Gastrocnemius medialis (tissue), 4 donors: ENCODE data around the gene GAP43. TPM values are rescaled to one million over a fixed set of nuclear protein-coding genes. Genes with fewer than 3 reads are reported as not detected.

Experiments used
- ATAC-seq, 2 donors: fragments of 150-250 bp; one replicate each; pipeline ENCODE4 v1.9.1; 2016
- DNase-seq, 2 donors: peaks; one replicate each; pipeline ENCODE4 v3.0.0-alpha.2; 2019
- H3K27ac ChIP-seq, 4 donors: fragments of 200-600 bp; sonication (generic); 1 replicate in 1 of 4; 2 replicates in 3 of 4; pipeline ENCODE4 v1.5.1; 2016 to 2018; ENCODE audit warnings: mild to moderate bottlenecking in 2 of 4, moderate library complexity in 1 of 4
- H3K27me3 ChIP-seq, 3 donors: fragments of 200-600 bp; sonication (generic) in 2 of 3; 1 replicate in 1 of 3; 2 replicates in 2 of 3; pipeline versions ENCODE4 v1.5.1 to v1.6.0; 2016 to 2019; ENCODE audit warnings: mild to moderate bottlenecking in 1 of 3, moderate library complexity in 1 of 3
- H3K36me3 ChIP-seq, 2 donors: fragments of 200-600 bp; sonication (generic) in 1 of 2; one replicate each; pipeline ENCODE4 v1.5.1; 2017 to 2018
- H3K4me1 ChIP-seq, 2 donors: fragments of 200-600 bp; sonication (generic) in 1 of 2; one replicate each; pipeline ENCODE4 v1.5.1; 2016 to 2017; ENCODE audit warnings: mild to moderate bottlenecking in 2 of 2
- H3K4me3 ChIP-seq, 4 donors: fragments of 200-600 bp; sonication (generic) in 3 of 4; 1 replicate in 1 of 4; 2 replicates in 3 of 4; pipeline ENCODE4 v1.5.1; 2016 to 2019; ENCODE audit warnings: mild to moderate bottlenecking in 2 of 4
- H3K9me3 ChIP-seq, 3 donors: fragments of 200-600 bp; sonication (generic) in 2 of 3; 1 replicate in 1 of 3; 2 replicates in 2 of 3; pipeline ENCODE4 v1.5.1; 2016 to 2019
- CTCF ChIP-seq, 5 experiments: fragments of 450-650 bp in 3 of 5; fragments of 200-600 bp in 2 of 5; sonication (generic) in 2 of 5; IDR thresholded peaks in 4 of 5; conservative IDR thresholded peaks in 1 of 5; 1 replicate in 4 of 5; 2 replicates in 1 of 5; pipeline ENCODE4 v1.5.1; 2016 to 2019; ENCODE audit warnings: antibody characterized with exemption in 5 of 5, mild to moderate bottlenecking in 3 of 5, moderate library complexity in 3 of 5
- POLR2A ChIP-seq, 2 donors: fragments of 450-650 bp; IDR thresholded peaks; one replicate each; pipeline ENCODE4 v1.6.1; 2017; ENCODE audit warnings: antibody characterized with exemption in 2 of 2, mild to moderate bottlenecking in 2 of 2, moderate library complexity in 2 of 2
- in situ Hi-C, 4 donors: fragments of 200-750 bp; cut with MboI; loops; one replicate each; pipeline versions ENCODE4 v1.15.0 to v1.8.0; 2017; ENCODE audit warnings: low sequenced_read_pairs in 4 of 4
- intact Hi-C: fragments of 100-400 bp; cut with DNase I; formaldehyde crosslinking; loops from one replicate; pipeline ENCODE4 v1.15.1; 2023; ENCODE audit warnings: low total_unique reads
- total RNA-seq, 4 donors: library from RNA; depleted of rRNA; stranded (reverse); fragments of >200 nt; gene quantifications; one replicate each; pipeline versions ENCODE4 v1.1.0 to v1.2.3, GENCODE V29; 2016

GAP43 gene
- total RNA-seq, 4 donors from 2014 or later, result 0.20 TPM; not detected in 3

DNA sequence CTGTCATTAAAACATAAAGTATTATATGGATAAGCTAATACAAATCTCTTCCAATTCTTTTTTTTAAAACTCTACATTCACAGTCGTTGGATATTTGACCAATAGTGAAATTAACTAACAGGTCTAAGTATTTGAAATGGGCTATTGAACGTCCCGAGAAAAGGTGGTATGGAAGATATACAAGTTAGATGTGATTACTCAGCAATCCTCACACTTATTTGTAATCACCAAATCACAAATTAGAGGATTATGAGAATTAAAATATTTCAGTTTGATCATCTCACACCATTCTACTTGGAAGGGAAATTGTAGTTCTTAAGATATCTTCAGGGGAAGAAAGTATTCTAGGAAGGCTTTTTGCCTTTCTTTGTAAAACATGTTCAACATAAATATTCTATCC, 60.5 kb downstream of the GAP43 start:
- intact Hi-C loops, result no loop called here
- in situ Hi-C loops, result loop anchor here in 1 of 4 donors (25.0 kb wide), 1 partner anchor 846 kb away; no protein-coding TSS in a partner anchor
- H3K4me3 ChIP-seq, result no peak overlapping the region
- no peaks in the 10 kb centered on the region for H3K4me1 ChIP-seq
- TF ChIP-seq POLR2A (IDR thresholded peaks at IDR 0.05) (no peak), CTCF (IDR thresholded peaks at IDR 0.05 in 4 of 5, conservative IDR thresholded peaks at IDR 0.05 in 1 of 5) (no peak)
- H3K27me3 ChIP-seq, result no peaks in the 10 kb centered on the region
- H3K36me3 ChIP-seq, result no peaks in the 10 kb centered on the region
- no peak overlapping the region for H3K27ac ChIP-seq
- no peaks in the 10 kb centered on the region for H3K9me3 ChIP-seq
- no peak for DNase-seq
- no peak for ATAC-seq

GRCh38 chr3:115685097-115685496, 61.8 kb downstream of the GAP43 start:
- no peak overlapping the region for H3K4me3 ChIP-seq
- no peak overlapping the region for H3K27ac ChIP-seq
- no peak for TF ChIP-seq CTCF (IDR thresholded peaks at IDR 0.05 in 4 of 5, conservative IDR thresholded peaks at IDR 0.05 in 1 of 5)
- no peak for TF ChIP-seq POLR2A (IDR thresholded peaks at IDR 0.05)
- no peak for DNase-seq
- no peaks in the 10 kb centered on the region for H3K4me1 ChIP-seq
- H3K36me3 ChIP-seq, result no peaks in the 10 kb centered on the region
- H3K27me3 ChIP-seq, result no peaks in the 10 kb centered on the region
- H3K9me3 ChIP-seq, result no peaks in the 10 kb centered on the region
- in situ Hi-C loops (loop anchor here in 1 of 4 donors (25.0 kb wide), 1 partner anchor 848 kb away; no protein-coding TSS in a partner anchor), intact Hi-C loops (no loop called here)
- ATAC-seq, result no peak

- H3K4me1 ChIP-seq, result no peaks in the 10 kb centered on the region
- no peaks in the 10 kb centered on the region for H3K36me3 ChIP-seq
- in situ Hi-C loops, result loop anchor here in 1 of 4 donors (25.0 kb wide), 1 partner anchor 850 kb away; no protein-coding TSS in a partner anchor
- no peak for DNase-seq
- H3K27ac ChIP-seq, result no peak overlapping the region
- TF ChIP-seq POLR2A (IDR thresholded peaks at IDR 0.05), result no peak
- no peak for TF ChIP-seq CTCF (IDR thresholded peaks at IDR 0.05 in 4 of 5, conservative IDR thresholded peaks at IDR 0.05 in 1 of 5)
- no peak for ATAC-seq
- no peaks in the 10 kb centered on the region for H3K27me3 ChIP-seq
- H3K9me3 ChIP-seq, result no peaks in the 10 kb centered on the region
- no peak overlapping the region for H3K4me3 ChIP-seq
- intact Hi-C loops, result no loop called here
These were observed 64.4 kb downstream of the GAP43 start for GRCh38 chr3:115687721-115688120.

DNA sequence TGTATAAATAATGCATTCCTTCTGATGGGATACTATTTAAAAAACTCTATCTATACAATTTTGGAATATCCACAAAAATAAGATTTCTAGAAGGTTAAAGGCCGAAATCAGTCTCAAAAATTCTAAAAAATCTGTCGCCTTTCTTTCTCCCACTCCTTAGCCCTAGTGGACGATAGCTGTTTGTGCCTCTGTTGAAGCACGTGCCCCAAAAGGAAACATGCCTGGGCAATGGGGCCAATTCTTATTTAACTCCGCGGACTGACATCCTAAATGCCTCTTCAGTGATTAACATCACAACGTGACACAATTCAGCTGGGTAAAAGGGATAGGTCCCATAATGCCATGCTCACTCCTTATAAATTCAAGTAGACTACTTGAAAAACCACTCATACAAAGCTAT, 65.1 kb downstream of the GAP43 start:
- in situ Hi-C loops (loop anchor here in 1 of 4 donors (25.0 kb wide), 1 partner anchor 851 kb away; no protein-coding TSS in a partner anchor), intact Hi-C loops (no loop called here)
- H3K4me3 ChIP-seq, result no peak overlapping the region
- H3K27ac ChIP-seq, result no peak overlapping the region
- DNase-seq (no peak), ATAC-seq (no peak)
- H3K9me3 ChIP-seq, result no peaks in the 10 kb centered on the region
- H3K27me3 ChIP-seq, result no peaks in the 10 kb centered on the region
- TF ChIP-seq CTCF (IDR thresholded peaks at IDR 0.05 in 4 of 5, conservative IDR thresholded peaks at IDR 0.05 in 1 of 5), result no peak
- no peak for TF ChIP-seq POLR2A (IDR thresholded peaks at IDR 0.05)
- H3K36me3 ChIP-seq, result no peaks in the 10 kb centered on the region
- H3K4me1 ChIP-seq, result no peaks in the 10 kb centered on the region

GRCh38 chr3:115689928-115690327, 66.6 kb downstream of the GAP43 start:
- in situ Hi-C loops, result loop anchor here (5.0 to 25.0 kb wide), 3 partner anchors 468 to 853 kb away; no protein-coding TSS in a partner anchor
- no peaks in the 10 kb centered on the region for H3K4me1 ChIP-seq
- intact Hi-C loops, result loop anchor here (5.0 kb wide), 1 partner anchor 92 kb away; no protein-coding TSS in a partner anchor
- no peak overlapping the region for H3K27ac ChIP-seq
- H3K27me3 ChIP-seq, result no peaks in the 10 kb centered on the region
- no peak for ATAC-seq
- no peaks in the 10 kb centered on the region for H3K9me3 ChIP-seq
- no peak overlapping the region for H3K4me3 ChIP-seq
- no peak for DNase-seq
- H3K36me3 ChIP-seq, result no peaks in the 10 kb centered on the region
- TF ChIP-seq POLR2A (IDR thresholded peaks at IDR 0.05), result no peak
- no peak for TF ChIP-seq CTCF (IDR thresholded peaks at IDR 0.05 in 4 of 5, conservative IDR thresholded peaks at IDR 0.05 in 1 of 5)
